HG02970 (cell line): Measurements from ENCODE around the gene PPP6R2.
"Not testable (repeated sequence)": the region's sequence is repeated elsewhere in the genome, so short reads cannot be mapped to it uniquely, and the experiment has no call there.

Source experiments
- ATAC-seq: cut with Tn5 transposase; IDR thresholded peaks from one replicate; pipeline ENCODE4 v1.9.1; 2021; ENCODE audit warnings: mild to moderate bottlenecking, moderate library complexity, moderate number of reproducible peaks; ENCODE audit not compliant: unreplicated experiment, low FRiP score

Gene PPP6R2

GRCh38 chr22:50397371-50398060, 54.4 kb downstream of the PPP6R2 start:
- not testable (repeated sequence) for ATAC-seq

DNA sequence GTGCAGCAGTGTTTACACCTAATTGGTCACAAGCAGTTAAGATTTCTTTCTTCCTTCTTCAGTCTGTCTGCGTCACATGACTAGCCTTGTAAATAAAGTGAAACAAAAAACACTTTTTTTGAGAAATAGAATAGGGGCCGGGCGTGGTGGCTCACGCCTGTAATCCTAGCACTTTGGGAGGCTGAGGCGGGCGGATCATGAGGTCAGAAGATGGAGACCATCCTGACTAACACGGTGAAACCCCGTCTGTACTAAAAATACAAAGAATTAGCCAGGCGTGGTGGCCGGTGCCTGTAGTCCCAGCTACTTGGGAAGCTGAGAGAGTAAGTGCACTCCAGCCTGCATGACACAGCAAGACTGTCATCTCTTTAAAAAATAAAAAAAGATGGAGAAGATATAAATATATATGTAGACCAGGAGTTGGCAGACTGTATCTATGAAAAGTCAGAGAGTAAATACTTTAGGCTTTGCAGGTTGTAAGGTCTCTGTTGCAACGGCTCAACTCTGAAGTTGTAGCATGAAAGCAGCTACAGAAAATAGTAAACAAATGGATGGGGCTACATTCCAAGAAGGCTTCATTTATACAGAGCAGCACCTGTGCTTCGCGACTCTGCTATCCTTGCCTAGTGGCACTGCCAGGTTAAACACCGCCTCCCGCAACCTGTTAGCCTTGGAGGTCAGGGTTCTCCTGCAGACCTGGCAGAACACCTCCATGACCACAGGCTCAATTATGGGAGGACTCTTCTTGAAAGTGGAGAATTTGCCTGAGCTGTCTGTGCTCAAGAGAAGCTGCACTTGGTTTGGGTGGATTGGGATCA, 55.9 kb downstream of the PPP6R2 start:
- no peak for ATAC-seq

GRCh38 chr22:50399751-50400331, 56.7 kb downstream of the PPP6R2 start:
- ATAC-seq: no peak

DNA sequence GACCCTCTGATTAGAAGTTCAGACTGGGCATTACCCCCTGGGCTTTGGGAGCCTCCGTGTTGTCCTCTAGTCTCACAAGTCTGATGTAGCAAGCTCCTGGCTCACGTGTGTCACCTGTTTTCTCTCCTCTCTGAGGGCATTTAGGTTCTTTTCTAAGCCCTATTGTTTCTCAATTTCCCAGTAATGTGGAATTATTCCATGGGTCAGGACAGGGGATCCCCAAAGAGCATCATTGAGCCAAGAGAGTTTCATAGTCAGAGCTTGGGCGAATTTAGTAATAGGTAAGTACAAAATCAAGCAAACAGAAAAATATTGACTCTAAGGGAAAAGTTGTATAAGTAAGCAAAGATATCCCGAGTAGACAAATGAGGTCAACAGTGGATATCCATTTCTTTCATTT, 57.3 kb downstream of the PPP6R2 start:
- ATAC-seq: no peak

DNA sequence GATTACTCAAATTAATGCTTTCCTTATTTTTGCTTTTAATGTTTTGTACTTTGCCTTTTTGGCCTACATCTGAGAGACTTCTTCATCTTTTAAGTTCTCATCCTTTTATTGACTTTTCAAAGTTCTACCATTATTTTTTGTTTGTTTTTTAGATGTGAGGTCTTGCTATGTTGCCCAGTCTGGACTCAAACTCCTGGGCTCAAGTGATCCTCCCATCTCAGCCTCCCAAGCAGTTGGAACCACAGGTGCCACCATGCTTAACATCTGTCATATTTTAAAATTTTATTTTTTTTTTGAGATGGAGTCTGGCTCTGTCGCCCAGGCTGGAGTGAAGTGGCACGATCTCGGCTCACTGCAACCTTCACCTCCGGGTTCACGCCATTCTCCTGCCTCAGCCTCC, 57.8 kb downstream of the PPP6R2 start:
- ATAC-seq: no peak

GRCh38 chr22:50401907-50402306, 58.8 kb downstream of the PPP6R2 start:
- ATAC-seq: no peak

GRCh38 chr22:50403701-50404101, 60.6 kb downstream of the PPP6R2 start:
- no peak for ATAC-seq

GRCh38 chr22:50406416-50407170, 63.5 kb downstream of the PPP6R2 start:
- no peak for ATAC-seq

GRCh38 chr22:50408311-50408710, 65.2 kb downstream of the PPP6R2 start:
- no peak for ATAC-seq

DNA sequence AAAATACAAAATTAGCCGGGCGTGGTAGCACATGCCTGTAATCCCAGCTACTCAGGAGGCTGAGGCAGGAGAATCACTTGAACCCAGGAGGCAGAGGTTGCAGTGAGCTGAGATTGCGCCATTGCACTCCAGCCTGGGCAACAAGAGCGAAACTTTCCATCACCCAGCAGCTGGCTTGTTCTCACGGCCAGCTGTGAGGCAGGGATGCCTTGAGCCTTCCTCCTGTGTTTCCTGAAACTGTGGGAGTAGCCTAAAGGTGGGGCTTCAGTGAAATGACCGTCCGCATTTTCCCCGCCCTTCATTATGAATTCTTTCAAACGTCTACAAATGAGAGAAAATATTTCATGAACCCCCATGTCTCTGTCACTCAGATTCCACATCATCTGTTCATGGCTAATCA, 65.8 kb downstream of the PPP6R2 start:
- ATAC-seq: not testable (repeated sequence)

DNA sequence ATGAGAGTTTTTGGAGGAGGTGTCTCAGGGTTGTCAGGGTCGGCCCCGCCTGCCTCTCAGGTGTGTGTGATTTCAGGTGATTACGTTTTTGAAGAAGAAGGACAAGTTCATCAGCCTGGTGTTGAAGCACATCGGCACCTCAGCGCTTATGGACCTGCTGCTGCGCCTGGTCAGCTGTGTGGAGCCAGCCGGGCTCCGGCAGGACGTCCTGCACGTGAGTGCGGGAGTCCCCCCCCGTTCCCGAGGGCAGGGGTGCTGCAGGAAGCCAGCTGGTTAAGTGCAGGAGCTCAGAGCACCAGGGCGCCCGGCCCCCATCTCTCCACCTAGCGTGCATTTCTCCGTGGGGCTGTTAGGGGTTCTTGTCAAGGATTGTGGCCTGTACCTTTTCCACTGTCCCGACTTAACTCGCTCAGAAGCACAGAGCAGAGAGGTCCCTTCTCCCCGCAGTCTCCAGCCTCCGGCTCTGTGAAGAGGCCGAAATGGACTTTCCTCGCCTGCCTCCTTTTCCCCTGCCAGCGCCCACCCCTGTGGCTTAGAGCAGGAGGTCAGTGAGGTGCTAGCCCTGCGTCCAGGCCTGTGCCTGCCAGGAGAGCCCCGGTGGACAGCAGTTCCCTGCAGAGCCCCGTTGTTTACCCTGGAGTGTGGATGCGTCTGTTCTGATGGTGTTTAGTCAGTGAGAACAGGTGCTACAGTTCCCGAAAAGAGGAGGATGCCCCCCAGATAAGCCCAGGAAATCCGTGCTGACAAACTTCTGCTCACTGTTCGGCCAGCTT, 71.5 kb downstream of the PPP6R2 start:
- ATAC-seq: no peak

DNA sequence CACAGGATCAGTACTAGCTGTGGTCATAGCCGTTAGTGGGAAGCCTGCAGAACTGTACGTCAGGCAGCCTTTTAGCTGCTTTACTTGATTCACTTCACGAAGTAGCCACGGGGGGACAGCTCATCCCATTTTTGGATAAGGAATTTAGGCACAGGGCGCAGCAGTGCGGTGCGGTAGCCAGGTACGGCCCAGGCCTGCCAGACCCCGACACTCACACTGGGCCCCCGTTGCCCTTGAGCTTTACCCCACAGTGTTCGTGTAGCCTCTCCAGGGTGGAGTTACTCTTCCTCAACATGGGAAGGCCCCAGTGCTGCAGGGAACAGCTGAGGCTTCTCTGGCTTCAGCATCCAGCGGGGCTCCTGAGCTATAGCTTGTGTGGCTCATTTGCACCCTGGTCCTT, 72.3 kb downstream of the PPP6R2 start:
- ATAC-seq: no peak

DNA sequence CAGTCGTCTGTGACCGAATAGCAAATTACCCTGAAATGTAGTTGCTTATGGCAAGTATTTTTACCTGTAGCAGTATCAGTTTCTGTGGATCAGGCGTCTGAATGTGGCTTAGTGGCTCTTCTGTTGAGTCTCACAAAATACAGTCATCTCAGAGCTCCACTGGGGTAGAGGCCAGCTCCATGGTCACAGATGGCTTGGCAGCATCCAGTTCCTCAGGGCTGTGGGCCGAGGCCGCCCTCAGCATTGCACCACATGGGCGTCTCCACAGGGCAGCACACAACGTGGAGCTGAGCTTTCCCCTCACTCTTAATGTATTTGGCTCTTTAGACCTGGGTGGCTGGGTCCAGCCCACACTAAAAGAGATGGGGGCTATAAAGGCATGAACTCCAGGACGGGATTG, 73.9 kb downstream of the PPP6R2 start:
- no peak for ATAC-seq

- ATAC-seq: no peak
Observed at GRCh38 chr22:50417411-50418210, 74.5 kb downstream of the PPP6R2 start.

- no peak for ATAC-seq
Observed at GRCh38 chr22:50418624-50419023, 75.5 kb downstream of the PPP6R2 start.

GRCh38 chr22:50419116-50419515, 76.0 kb downstream of the PPP6R2 start:
- ATAC-seq: no peak

DNA sequence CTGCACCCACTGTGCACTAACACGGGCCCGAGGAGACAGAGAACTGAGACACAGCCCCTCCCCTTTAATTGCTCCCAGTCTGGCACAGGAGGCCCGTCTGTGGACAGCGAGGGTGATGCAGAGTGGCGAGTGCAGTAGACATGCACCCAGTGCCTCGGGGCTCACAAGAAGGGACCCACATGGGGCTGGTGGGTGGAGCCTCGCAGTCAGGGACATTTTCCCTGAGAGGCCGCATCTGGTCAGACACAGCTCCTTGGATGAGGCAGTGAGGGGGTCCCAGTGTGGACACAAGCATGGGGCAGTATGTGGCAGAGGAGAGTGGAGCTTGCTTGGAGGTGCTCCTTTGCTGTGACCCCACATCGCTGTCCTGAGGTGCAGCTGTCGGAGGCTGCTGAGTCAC, 76.9 kb downstream of the PPP6R2 start:
- ATAC-seq: no peak

GRCh38 chr22:50420581-50420980, 77.5 kb downstream of the PPP6R2 start:
- ATAC-seq: no peak

GRCh38 chr22:50422046-50422445, 78.9 kb downstream of the PPP6R2 start:
- no peak for ATAC-seq
